ENCODE results near the gene APOL1.
"Not testable (repeated sequence)": the region's sequence is repeated elsewhere in the genome, so short reads cannot be mapped to it uniquely, and the experiment has no call there.

DNA sequence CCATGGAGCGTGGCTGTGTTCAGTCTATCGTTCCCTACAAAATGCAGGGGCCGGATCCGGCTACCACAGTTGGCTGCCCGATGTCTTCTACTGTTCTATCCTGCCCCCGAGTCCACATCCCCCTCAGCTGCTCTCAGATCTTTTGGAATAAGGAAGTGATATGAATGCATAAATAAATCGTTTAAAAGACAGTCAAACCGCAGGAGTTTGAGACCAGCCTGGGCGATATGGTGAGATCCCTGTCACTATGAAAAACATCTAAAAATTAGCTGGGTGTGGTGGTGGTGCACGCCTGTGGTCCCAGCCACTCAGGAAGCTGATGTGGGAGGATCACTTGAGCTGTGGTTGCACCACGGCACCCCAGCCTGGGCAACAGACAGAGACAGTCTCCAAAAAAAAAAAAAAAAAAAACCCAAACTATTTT lies 37.0 kb downstream of the APOL1 start:
- TF ChIP-seq, protein P1, sequence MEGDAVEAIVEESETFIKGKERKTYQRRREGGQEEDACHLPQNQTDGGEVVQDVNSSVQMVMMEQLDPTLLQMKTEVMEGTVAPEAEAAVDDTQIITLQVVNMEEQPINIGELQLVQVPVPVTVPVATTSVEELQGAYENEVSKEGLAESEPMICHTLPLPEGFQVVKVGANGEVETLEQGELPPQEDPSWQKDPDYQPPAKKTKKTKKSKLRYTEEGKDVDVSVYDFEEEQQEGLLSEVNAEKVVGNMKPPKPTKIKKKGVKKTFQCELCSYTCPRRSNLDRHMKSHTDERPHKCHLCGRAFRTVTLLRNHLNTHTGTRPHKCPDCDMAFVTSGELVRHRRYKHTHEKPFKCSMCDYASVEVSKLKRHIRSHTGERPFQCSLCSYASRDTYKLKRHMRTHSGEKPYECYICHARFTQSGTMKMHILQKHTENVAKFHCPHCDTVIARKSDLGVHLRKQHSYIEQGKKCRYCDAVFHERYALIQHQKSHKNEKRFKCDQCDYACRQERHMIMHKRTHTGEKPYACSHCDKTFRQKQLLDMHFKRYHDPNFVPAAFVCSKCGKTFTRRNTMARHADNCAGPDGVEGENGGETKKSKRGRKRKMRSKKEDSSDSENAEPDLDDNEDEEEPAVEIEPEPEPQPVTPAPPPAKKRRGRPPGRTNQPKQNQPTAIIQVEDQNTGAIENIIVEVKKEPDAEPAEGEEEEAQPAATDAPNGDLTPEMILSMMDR (IDR thresholded peaks at IDR 0.05): not testable (repeated sequence)
- not testable (repeated sequence) for TF ChIP-seq SIN3A (IDR thresholded peaks at IDR 0.05; ENCODE audit: borderline replicate concordance, insufficient read depth, low read depth, low read length); POLR2AphosphoS5 (IDR thresholded peaks at IDR 0.05; ENCODE audit: low read depth, low read length)
- TF ChIP-seq, protein P2, sequence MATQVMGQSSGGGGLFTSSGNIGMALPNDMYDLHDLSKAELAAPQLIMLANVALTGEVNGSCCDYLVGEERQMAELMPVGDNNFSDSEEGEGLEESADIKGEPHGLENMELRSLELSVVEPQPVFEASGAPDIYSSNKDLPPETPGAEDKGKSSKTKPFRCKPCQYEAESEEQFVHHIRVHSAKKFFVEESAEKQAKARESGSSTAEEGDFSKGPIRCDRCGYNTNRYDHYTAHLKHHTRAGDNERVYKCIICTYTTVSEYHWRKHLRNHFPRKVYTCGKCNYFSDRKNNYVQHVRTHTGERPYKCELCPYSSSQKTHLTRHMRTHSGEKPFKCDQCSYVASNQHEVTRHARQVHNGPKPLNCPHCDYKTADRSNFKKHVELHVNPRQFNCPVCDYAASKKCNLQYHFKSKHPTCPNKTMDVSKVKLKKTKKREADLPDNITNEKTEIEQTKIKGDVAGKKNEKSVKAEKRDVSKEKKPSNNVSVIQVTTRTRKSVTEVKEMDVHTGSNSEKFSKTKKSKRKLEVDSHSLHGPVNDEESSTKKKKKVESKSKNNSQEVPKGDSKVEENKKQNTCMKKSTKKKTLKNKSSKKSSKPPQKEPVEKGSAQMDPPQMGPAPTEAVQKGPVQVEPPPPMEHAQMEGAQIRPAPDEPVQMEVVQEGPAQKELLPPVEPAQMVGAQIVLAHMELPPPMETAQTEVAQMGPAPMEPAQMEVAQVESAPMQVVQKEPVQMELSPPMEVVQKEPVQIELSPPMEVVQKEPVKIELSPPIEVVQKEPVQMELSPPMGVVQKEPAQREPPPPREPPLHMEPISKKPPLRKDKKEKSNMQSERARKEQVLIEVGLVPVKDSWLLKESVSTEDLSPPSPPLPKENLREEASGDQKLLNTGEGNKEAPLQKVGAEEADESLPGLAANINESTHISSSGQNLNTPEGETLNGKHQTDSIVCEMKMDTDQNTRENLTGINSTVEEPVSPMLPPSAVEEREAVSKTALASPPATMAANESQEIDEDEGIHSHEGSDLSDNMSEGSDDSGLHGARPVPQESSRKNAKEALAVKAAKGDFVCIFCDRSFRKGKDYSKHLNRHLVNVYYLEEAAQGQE (IDR thresholded peaks at IDR 0.05; ENCODE audit: insufficient read depth in 1 of 2, low read depth in 2 of 2, low read length in 1 of 2): not testable (repeated sequence)

Measured in Panc1 (cell line).